Uterus (tissue), 2 donors: ENCODE measurements around the gene LPP.

Experiments
- CTCF ChIP-seq, 4 experiments: fragments of 200-600 bp in 2 of 4; fragments of 450-650 bp in 2 of 4; sonication (generic) in 2 of 4; IDR thresholded peaks; one replicate each; pipeline ENCODE4 v1.5.1; 2016 to 2019; ENCODE audit warnings: antibody characterized with exemption in 4 of 4, mild to moderate bottlenecking in 2 of 4, moderate library complexity in 1 of 4
- POLR2A ChIP-seq, 2 donors: fragments of 450-650 bp; IDR thresholded peaks; one replicate each; pipeline ENCODE4 v1.6.1; 2016; ENCODE audit warnings: antibody characterized with exemption in 2 of 2, mild to moderate bottlenecking in 1 of 2, moderate library complexity in 1 of 2

- TF ChIP-seq POLR2A (IDR thresholded peaks at IDR 0.05) (no peak), CTCF (IDR thresholded peaks at IDR 0.05) (no peak)
These were observed 526.6 kb downstream of the LPP start for GRCh38 chr3:188680605-188681004.
